GM12878 (cell line): ENCODE data around the gene LRRC55. TPM values are rescaled to one million over a fixed set of nuclear protein-coding genes. Genes with fewer than 3 reads are reported as not detected.

Experiments
- ATAC-seq: fragments of 200-7000 bp; cut with Tn5 transposase; 3 replicates; pipeline ENCODE4 v1.9.1; 2020; ENCODE audit warnings: mild to moderate bottlenecking, moderate library complexity
- BruUV-seq: library from RNA; stranded (reverse); fragments of 400-500 nt; replicated peaks from 2 replicates; lab custom pipeline; 2021; lab: Mats Ljungman, UMichigan
- CTCF ChIA-PET: fragments of 300-600 bp; sonication (Branson Sonifier 250); formaldehyde crosslinking; extraction: SDS; loops from one replicate; lab custom pipeline; 2021; ENCODE audit warnings: inconsistent platforms; lab: Yijun Ruan, JAX
- POLR2A ChIA-PET: fragments of 350-600 bp; formaldehyde crosslinking; extraction: SDS; loops from one replicate; lab custom pipeline; 2021; ENCODE audit warnings: inconsistent platforms; lab: Charles Lee
- RAD21 ChIA-PET: fragments of 300-600 bp; sonication (Branson Sonifier 250); formaldehyde crosslinking; loops from one replicate; lab custom pipeline; 2023; ENCODE audit warnings: antibody characterized with exemption; ENCODE audit not compliant: unreplicated experiment; lab: Charles Lee
- SMC1A ChIA-PET: fragments of 300-600 bp; sonication (Branson Sonifier 250); formaldehyde crosslinking; loops from one replicate; lab custom pipeline; 2023; ENCODE audit not compliant: unreplicated experiment, uncharacterized antibody; lab: Charles Lee
- DNase-seq: peaks from one replicate; pipeline ENCODE4 v3.0.0-alpha.2; 2011; ENCODE audit warnings: low read depth, low spot score
- FAIRE-seq: peaks from 3 replicates; lab custom pipeline; 2011; peaks lifted over from hg19 to GRCh38; lab: Jason Lieb, UNC
- H2AFZ ChIP-seq: 2 replicates; pipeline ENCODE4 v1.6.0; 2011; ENCODE audit warnings: low read depth, low read length, control low read depth; ENCODE audit not compliant: control insufficient read depth
- H3K27ac ChIP-seq: 2 replicates; pipeline ENCODE4 v1.5.1; 2011; ENCODE audit warnings: control low read depth; ENCODE audit not compliant: control insufficient read depth, insufficient read depth
- H3K27me3 ChIP-seq, 2 experiments: replicated peaks in 1 of 2; 2 replicates each; pipeline versions ENCODE4 v1.6.0 to v1.6.1; 2011; ENCODE audit warnings: low read length in 1 of 2; ENCODE audit not compliant: control insufficient read depth in 2 of 2, insufficient read depth in 2 of 2
- H3K36me3 ChIP-seq, 2 experiments: 2 replicates each; pipeline ENCODE4 v1.5.1; 2011; ENCODE audit warnings: low read length in 1 of 2; ENCODE audit not compliant: control insufficient read depth in 2 of 2, insufficient read depth in 2 of 2
- H3K4me1 ChIP-seq: 2 replicates; pipeline ENCODE4 v1.6.1; 2011; ENCODE audit warnings: mild to moderate bottlenecking, low read length, moderate library complexity, mixed read lengths; ENCODE audit not compliant: control insufficient read depth, insufficient read depth
- H3K4me2 ChIP-seq: 2 replicates; pipeline ENCODE4 v1.6.0; 2011; ENCODE audit warnings: control low read depth; ENCODE audit not compliant: control insufficient read depth, insufficient read depth
- H3K4me3 ChIP-seq: fragments of 200-600 bp; sonication (generic); 2 replicates; pipeline ENCODE4 v1.5.1; 2016
- H3K79me2 ChIP-seq: 2 replicates; pipeline ENCODE4 v1.6.0; 2011; ENCODE audit warnings: low read length; ENCODE audit not compliant: control insufficient read depth, insufficient read depth
- H3K9ac ChIP-seq: 2 replicates; pipeline ENCODE4 v1.8.0; 2011; ENCODE audit warnings: low read length, control low read depth, mixed read lengths; ENCODE audit not compliant: control insufficient read depth, insufficient read depth
- H3K9me3 ChIP-seq: replicated peaks from 3 replicates; pipeline ENCODE4 v1.5.1; 2011; ENCODE audit warnings: mild to moderate bottlenecking, low read length; ENCODE audit not compliant: control insufficient read depth, insufficient read depth
- H4K20me1 ChIP-seq: 2 replicates; pipeline ENCODE4 v1.6.0; 2011; ENCODE audit not compliant: control insufficient read depth, insufficient read depth
- CBFB ChIP-seq: IDR thresholded peaks from 2 replicates; pipeline ENCODE4 v1.6.1; 2016; ENCODE audit warnings: antibody characterized with exemption, low read depth
- ESRRA ChIP-seq: IDR thresholded peaks from 2 replicates; pipeline ENCODE4 v1.6.1; 2012; ENCODE audit warnings: mild to moderate bottlenecking, low read length, improper control_type of control experiment
- HDAC6 ChIP-seq: fragments of 200-600 bp; sonication (generic); IDR thresholded peaks from one replicate; pipeline ENCODE4 v1.8.0; 2017; ENCODE audit warnings: antibody characterized with exemption; ENCODE audit not compliant: unreplicated experiment
- JUNB ChIP-seq: IDR thresholded peaks from 2 replicates; pipeline ENCODE4 v1.6.1; 2016; ENCODE audit warnings: antibody characterized with exemption, mild to moderate bottlenecking
- MEF2B ChIP-seq: fragments of 450-650 bp; IDR thresholded peaks from 2 replicates; pipeline ENCODE4 v1.6.1; 2018; ENCODE audit warnings: mild to moderate bottlenecking, moderate library complexity; ENCODE audit not compliant: partially characterized antibody, poor library complexity, severe bottlenecking
- NFYA ChIP-seq: IDR thresholded peaks from 2 replicates; pipeline ENCODE4 v1.6.1; 2011; ENCODE audit warnings: low read depth, mild to moderate bottlenecking, low read length, improper control_type of control experiment, borderline replicate concordance
- NR2C1 ChIP-seq: fragments of 450-650 bp; IDR thresholded peaks from 2 replicates; pipeline ENCODE4 v1.6.1; 2017; ENCODE audit warnings: antibody characterized with exemption, mild to moderate bottlenecking, moderate library complexity
- POLR2AphosphoS2 ChIP-seq: IDR thresholded peaks from 2 replicates; pipeline ENCODE4 v1.6.1; 2011; ENCODE audit warnings: low read depth, mild to moderate bottlenecking, low read length, improper control_type of control experiment, moderate library complexity
- PRDM15 ChIP-seq: fragments of 450-650 bp; formaldehyde crosslinking; IDR thresholded peaks from 2 replicates; pipeline ENCODE4 v1.4.0; 2020; ENCODE audit warnings: mild to moderate bottlenecking, moderate library complexity
- RB1 ChIP-seq: fragments of 450-650 bp; formaldehyde crosslinking; IDR thresholded peaks from 2 replicates; pipeline ENCODE4 v1.6.1; 2017; ENCODE audit warnings: mild to moderate bottlenecking, borderline replicate concordance
- SIX5 ChIP-seq: IDR thresholded peaks from 2 replicates; pipeline ENCODE4 v1.6.1; 2011; ENCODE audit warnings: mild to moderate bottlenecking, low read depth, low read length, moderate library complexity; ENCODE audit not compliant: severe bottlenecking
- SREBF2 ChIP-seq: IDR thresholded peaks from 2 replicates; pipeline ENCODE4 v1.6.1; 2012; ENCODE audit warnings: mild to moderate bottlenecking, low read length
- TAF1 ChIP-seq: IDR thresholded peaks from 2 replicates; pipeline ENCODE4 v1.6.1; 2011; ENCODE audit warnings: mild to moderate bottlenecking, low read depth, low read length, borderline replicate concordance
- WGBS: methylation state at CpG from one replicate; pipeline ENCODE4 v1.1.6; 2016; ENCODE audit warnings: low lambda C conversion rate; ENCODE audit not compliant: insufficient replicate concordance, insufficient coverage; ENCODE audit errors: missing lambda C conversion rate; 5-methylcytosine and 5-hydroxymethylcytosine counted together
- in situ Hi-C: fragments of 300-500 bp; cut with MboI; formaldehyde crosslinking; loops from 9 replicates; pipeline ENCODE4 v1.14.3; 2018; ENCODE audit warnings: mixed read lengths
- intact Hi-C: fragments of 100-400 bp; cut with micrococcal nuclease; formaldehyde crosslinking; loops from one replicate; pipeline ENCODE4 v1.14.2; 2022; ENCODE audit not compliant: unreplicated experiment
- polyA plus RNA-seq, 11 experiments: library from polyadenylated mRNA; depleted of rRNA in 4 of 11; unstranded in 6 of 11; stranded (reverse) in 5 of 11; fragments of >200 nt; fragmentation: Nextera tagmentation in 4 of 11; fragmentation: Illumina TruSeq in 1 of 11; extraction: Ambion mirVana in 4 of 11; extraction: Trizol in 1 of 11; gene quantifications; 1 replicate in 1 of 11; 2 replicates in 10 of 11; pipeline versions ENCODE4 v1.2.1 to v1.2.3, GENCODE V29; 2011 to 2016; ENCODE audit warnings: inconsistent platforms in 2 of 11, missing spikeins in 2 of 11, low read depth in 1 of 11
- total RNA-seq, 4 experiments: library from RNA; depleted of rRNA in 3 of 4; stranded (reverse); fragments of >200 nt in 3 of 4; fragmentation: Illumina TruSeq in 1 of 4; extraction: Trizol in 1 of 4; gene quantifications; 2 replicates each; pipeline versions ENCODE4 v1.2.1 to v1.2.3, GENCODE V29; 2013 to 2021
- TF ChIP-seq, protein P1 (sequence below): fragments of 450-650 bp; IDR thresholded peaks from 2 replicates; pipeline ENCODE4 v1.6.1; 2014; ENCODE audit warnings: mild to moderate bottlenecking
- TF ChIP-seq, protein P2 (sequence below): IDR thresholded peaks from 2 replicates; pipeline ENCODE4 v1.6.1; 2012; ENCODE audit warnings: low read depth, low read length, improper control_type of control experiment

LRRC55 gene
- total and polyA plus RNA-seq, 10 of the 15 experiments (the other 5 are each of a cell fraction or from before 2014, with no cell fraction given): 0.01 to 0.04 TPM; not detected in 8

DNA sequence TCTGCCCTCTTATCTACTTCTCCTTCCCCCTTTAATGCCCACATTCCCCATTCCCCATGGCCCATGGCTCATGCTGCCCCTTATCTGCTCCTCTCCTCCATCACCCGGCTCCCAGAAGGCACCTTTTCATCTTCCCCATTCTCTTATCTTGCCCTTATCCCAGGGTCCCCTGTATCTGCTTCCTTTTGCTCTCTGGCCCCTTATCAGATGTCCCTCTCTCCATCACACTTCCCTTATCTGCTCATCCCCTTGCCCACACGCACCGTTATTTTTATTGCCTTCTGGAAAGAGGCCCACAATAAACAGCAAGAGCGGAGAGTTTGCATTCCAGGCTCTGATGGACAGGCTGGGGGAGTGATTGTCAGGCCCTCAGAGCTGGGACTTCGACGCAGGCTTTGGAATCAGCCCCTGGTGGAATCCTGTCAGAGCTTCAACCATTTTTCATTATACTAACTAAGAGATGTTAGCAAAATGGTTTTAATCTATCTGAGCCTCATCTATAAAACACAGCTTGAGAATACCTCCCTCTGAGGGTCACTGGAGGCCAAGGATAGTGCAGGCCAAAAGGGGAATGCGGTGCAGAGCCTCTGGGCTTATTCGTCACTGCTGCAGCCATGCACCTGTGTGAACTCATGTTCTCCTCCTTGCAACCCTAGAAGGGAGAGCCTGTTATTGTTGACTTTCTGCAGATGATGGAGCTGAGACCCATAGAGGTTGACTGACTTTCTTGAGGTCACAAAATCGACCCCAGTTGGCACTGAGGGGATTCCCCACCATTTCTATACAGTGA, 37.0 kb upstream of the LRRC55 start (continued):
- TF ChIP-seq PRDM15 (CRISPR knock-in tag): no peak
- TF ChIP-seq, protein P1, sequence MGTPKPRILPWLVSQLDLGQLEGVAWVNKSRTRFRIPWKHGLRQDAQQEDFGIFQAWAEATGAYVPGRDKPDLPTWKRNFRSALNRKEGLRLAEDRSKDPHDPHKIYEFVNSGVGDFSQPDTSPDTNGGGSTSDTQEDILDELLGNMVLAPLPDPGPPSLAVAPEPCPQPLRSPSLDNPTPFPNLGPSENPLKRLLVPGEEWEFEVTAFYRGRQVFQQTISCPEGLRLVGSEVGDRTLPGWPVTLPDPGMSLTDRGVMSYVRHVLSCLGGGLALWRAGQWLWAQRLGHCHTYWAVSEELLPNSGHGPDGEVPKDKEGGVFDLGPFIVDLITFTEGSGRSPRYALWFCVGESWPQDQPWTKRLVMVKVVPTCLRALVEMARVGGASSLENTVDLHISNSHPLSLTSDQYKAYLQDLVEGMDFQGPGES: no peak
- no peak for TF ChIP-seq RB1
- no peak for TF ChIP-seq SIX5
- TF ChIP-seq POLR2AphosphoS2: no peak
- TF ChIP-seq CBFB: no peak
- TF ChIP-seq SREBF2: no peak

DNA sequence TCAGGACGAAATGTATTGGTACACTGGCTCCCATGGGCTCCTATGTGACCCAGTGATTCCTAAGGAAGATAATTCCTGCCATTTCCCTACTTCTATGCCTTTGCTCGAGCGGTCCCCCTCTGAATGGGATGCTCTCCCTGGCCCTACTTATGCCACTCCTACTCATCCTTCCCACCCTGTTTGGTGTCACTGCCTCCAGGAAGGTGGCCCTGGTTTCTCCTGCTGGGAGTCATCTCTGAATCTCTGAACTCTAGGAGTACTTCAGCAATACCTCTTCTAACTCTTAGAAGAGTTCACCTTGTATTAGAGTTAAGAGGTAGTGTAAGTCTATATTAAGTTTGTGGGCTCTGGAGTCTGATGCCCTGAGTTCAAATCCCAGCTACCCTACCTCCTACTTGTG, 35.5 kb upstream of the LRRC55 start:
- RAD21 ChIA-PET: no interaction called here
- no TSS peak for BruUV-seq
- DNase-seq (no peak), ATAC-seq (no peak), FAIRE-seq (no peak)
- no peak overlapping the region for H3K9ac ChIP-seq
- CTCF ChIA-PET: no interaction called here
- POLR2A ChIA-PET: no interaction called here
- H3K4me1 ChIP-seq: no peaks in the 10 kb centered on the region
- H4K20me1 ChIP-seq: no peaks in the 10 kb centered on the region
- in situ Hi-C loops (no loop called here), intact Hi-C loops (no loop called here)
- no peaks in the 10 kb centered on the region for H3K79me2 ChIP-seq
- 0% methylated on average over 3 of the region's 3 CpGs for WGBS
- H2AFZ ChIP-seq: no peak overlapping the region
- no peak overlapping the region for H3K4me3 ChIP-seq
- H3K9me3 ChIP-seq: no peaks in the 10 kb centered on the region
- SMC1A ChIA-PET: interaction anchor here (0.6 kb wide), 1 partner anchor 1916 kb away, joined by 3 read pairs; no protein-coding TSS in a partner anchor
- H3K27me3 ChIP-seq: peaks cover 2% of the 10 kb centered on the region in 2 experiments
- H3K36me3 ChIP-seq: no peaks in the 10 kb centered on the region
- no peak overlapping the region for H3K4me2 ChIP-seq
- no peak overlapping the region for H3K27ac ChIP-seq
- TF ChIP-seq NFYA (no peak), JUNB (no peak), NR2C1 (no peak), ESRRA (no peak), TAF1 (no peak), MEF2B (no peak), HDAC6 (no peak)
- TF ChIP-seq, protein P2, sequence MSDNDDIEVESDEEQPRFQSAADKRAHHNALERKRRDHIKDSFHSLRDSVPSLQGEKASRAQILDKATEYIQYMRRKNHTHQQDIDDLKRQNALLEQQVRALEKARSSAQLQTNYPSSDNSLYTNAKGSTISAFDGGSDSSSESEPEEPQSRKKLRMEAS: no peak
